SK-N-SH (cell line): ENCODE data around the gene AGBL3. TPM values are rescaled to one million over a fixed set of nuclear protein-coding genes. Genes with fewer than 3 reads are reported as not detected.

Source experiments
- CTCF ChIA-PET: fragments of 300-600, 350-600 bp; formaldehyde crosslinking; extraction: SDS; loops from one replicate; lab custom pipeline; 2021; lab: Yijun Ruan, JAX
- POLR2A ChIA-PET: fragments of 350-600 bp; sonication (Branson Sonifier 250); formaldehyde crosslinking; extraction: SDS; loops from one replicate; lab custom pipeline; 2020; ENCODE audit warnings: antibody characterized with exemption, inconsistent platforms; lab: Yijun Ruan, JAX
- DNase-seq: peaks from one replicate; pipeline ENCODE4 v3.0.0; 2012
- H2AFZ ChIP-seq: fragments of 200-600 bp; sonication (generic); 2 replicates; pipeline ENCODE4 v1.8.1; 2016; ENCODE audit warnings: antibody characterized with exemption, mild to moderate bottlenecking, low read depth
- H3F3A ChIP-seq: fragments of 200-600 bp; sonication (generic); replicated peaks from 2 replicates; pipeline ENCODE3; 2016; ENCODE audit warnings: antibody characterized with exemption, mild to moderate bottlenecking; ENCODE audit not compliant: insufficient read depth
- H3K27ac ChIP-seq, 2 experiments: fragments of 200-500 bp in 1 of 2; fragments of 200-600 bp in 1 of 2; sonication (Bioruptor generic) in 1 of 2; sonication (generic), shearing (Covaris generic) in 1 of 2; 2 replicates each; pipeline versions ENCODE4 v1.5.1 to v1.6.1; 2014 to 2016; ENCODE audit warnings: low read depth in 2 of 2, inconsistent platforms in 1 of 2, low read length in 1 of 2, mild to moderate bottlenecking in 1 of 2, mixed read lengths in 1 of 2
- H3K27me3 ChIP-seq: fragments of 200-600 bp; sonication (generic), shearing (Covaris generic); 2 replicates; pipeline ENCODE4 v1.6.1; 2016; ENCODE audit warnings: mixed run types; ENCODE audit not compliant: insufficient read depth
- H3K36me3 ChIP-seq, 2 experiments: fragments of 200-500 bp in 1 of 2; fragments of 200-600 bp in 1 of 2; sonication (Bioruptor generic) in 1 of 2; sonication (generic) in 1 of 2; replicated peaks in 1 of 2; 2 replicates each; pipeline versions ENCODE3 to v1.5.1; 2014 to 2016; ENCODE audit warnings: low read length in 1 of 2, mild to moderate bottlenecking in 1 of 2; ENCODE audit not compliant: insufficient read depth in 2 of 2, control insufficient read depth in 1 of 2
- H3K4me1 ChIP-seq, 2 experiments: fragments of 200-500 bp in 1 of 2; fragments of 200-600 bp in 1 of 2; sonication (Bioruptor generic) in 1 of 2; sonication (generic), shearing (Covaris generic) in 1 of 2; 2 replicates each; pipeline versions ENCODE4 v1.5.1 to v1.6.1; 2014 to 2016; ENCODE audit warnings: low read depth in 1 of 2, low read length in 1 of 2, mixed run types in 1 of 2; ENCODE audit not compliant: insufficient read depth in 2 of 2, control insufficient read depth in 1 of 2
- H3K4me2 ChIP-seq: fragments of 200-600 bp; sonication (generic), shearing (Covaris generic); 2 replicates; pipeline ENCODE4 v1.6.1; 2017; ENCODE audit warnings: mixed run types
- H3K4me3 ChIP-seq, 2 experiments: fragments of 200-500 bp in 1 of 2; fragments of 200-600 bp in 1 of 2; sonication (Bioruptor generic) in 1 of 2; sonication (generic), shearing (Covaris generic) in 1 of 2; 2 replicates each; pipeline versions ENCODE4 v1.5.1 to v1.8.1; 2014 to 2016; ENCODE audit warnings: low read depth in 2 of 2, inconsistent platforms in 1 of 2, low read length in 1 of 2, mild to moderate bottlenecking in 1 of 2, mixed read lengths in 1 of 2, moderate library complexity in 1 of 2
- H3K79me2 ChIP-seq: fragments of 200-600 bp; sonication (generic); 2 replicates; pipeline ENCODE4 v1.8.1; 2017; ENCODE audit warnings: mild to moderate bottlenecking; ENCODE audit not compliant: insufficient read depth
- H3K9ac ChIP-seq: fragments of 200-600 bp; sonication (generic); 2 replicates; pipeline ENCODE4 v1.6.1; 2017; ENCODE audit warnings: mixed run types
- H3K9me2 ChIP-seq: fragments of 200-600 bp; sonication (generic); 2 replicates; pipeline ENCODE4 v1.6.1; 2017; ENCODE audit warnings: mixed run types
- H3K9me3 ChIP-seq: fragments of 200-600 bp; sonication (generic); 2 replicates; pipeline ENCODE4 v1.6.1; 2017; ENCODE audit warnings: mixed run types, mild to moderate bottlenecking, moderate library complexity
- H4K20me1 ChIP-seq: fragments of 200-600 bp; sonication (generic); 2 replicates; pipeline ENCODE4 v1.6.1; 2017; ENCODE audit warnings: mild to moderate bottlenecking, mixed run types; ENCODE audit not compliant: insufficient read depth
- CHD2 ChIP-seq: fragments of 150-350 bp; IDR thresholded peaks from 2 replicates; pipeline ENCODE4 v1.6.1; 2018; ENCODE audit warnings: low read length; ENCODE audit not compliant: partially characterized antibody
- CTCF ChIP-seq: fragments of 200-600 bp; sonication (generic); IDR thresholded peaks from 2 replicates; pipeline ENCODE4 v1.6.1; 2017; ENCODE audit warnings: antibody characterized with exemption, mild to moderate bottlenecking, moderate library complexity
- ELF1 ChIP-seq: IDR thresholded peaks from 2 replicates; pipeline ENCODE4 v1.4.0; 2012
- EZH2phosphoT487 ChIP-seq: fragments of 200-600 bp; sonication (generic); IDR thresholded peaks from 2 replicates; pipeline ENCODE4 v1.6.1; 2017; ENCODE audit warnings: low read depth, mixed run types, mild to moderate bottlenecking, antibody characterized with exemption, moderate library complexity, borderline replicate concordance
- FOSL2 ChIP-seq: IDR thresholded peaks from 2 replicates; pipeline ENCODE4 v1.4.0; 2012; ENCODE audit warnings: low read depth, mild to moderate bottlenecking, moderate library complexity, borderline replicate concordance
- FOXJ3 ChIP-seq: sonication (generic); formaldehyde crosslinking; IDR thresholded peaks from 2 replicates; pipeline ENCODE4 v1.5.1; 2020; ENCODE audit warnings: mild to moderate bottlenecking, missing genetic modification reagents
- GABPA ChIP-seq: IDR thresholded peaks from 2 replicates; pipeline ENCODE4 v1.4.0; 2012; ENCODE audit warnings: low read depth, mild to moderate bottlenecking
- GATA2 ChIP-seq: sonication (generic); formaldehyde crosslinking; IDR thresholded peaks from 2 replicates; pipeline ENCODE4 v1.5.0; 2020; ENCODE audit warnings: mild to moderate bottlenecking, missing genetic modification reagents
- JUND ChIP-seq: IDR thresholded peaks from 2 replicates; pipeline ENCODE4 v1.4.0; 2012
- MXI1 ChIP-seq: IDR thresholded peaks from 2 replicates; pipeline ENCODE4 v1.6.1; 2012; ENCODE audit warnings: mild to moderate bottlenecking, low read depth, low read length, improper control_type of control experiment
- NFIC ChIP-seq: IDR thresholded peaks from 2 replicates; pipeline ENCODE4 v1.4.0; 2012; ENCODE audit warnings: borderline replicate concordance
- NRF1 ChIP-seq: IDR thresholded peaks from 2 replicates; pipeline ENCODE4 v1.6.1; 2012; ENCODE audit warnings: low read depth, mild to moderate bottlenecking, low read length
- RCOR1 ChIP-seq: fragments of 150-350 bp; IDR thresholded peaks from 2 replicates; pipeline ENCODE4 v1.6.1; 2017; ENCODE audit warnings: antibody characterized with exemption, low read length
- REST ChIP-seq: IDR thresholded peaks from 2 replicates; pipeline ENCODE4 v1.6.1; 2012; ENCODE audit warnings: mild to moderate bottlenecking, low read depth, low read length, moderate library complexity
- RXRA ChIP-seq: IDR thresholded peaks from 2 replicates; pipeline ENCODE4 v1.4.0; 2012; ENCODE audit warnings: low read depth, mild to moderate bottlenecking, borderline replicate concordance
- TAF1 ChIP-seq: IDR thresholded peaks from 2 replicates; pipeline ENCODE4 v1.6.1; 2012; ENCODE audit warnings: low read depth, mild to moderate bottlenecking, low read length, moderate library complexity, borderline replicate concordance
- TCF12 ChIP-seq: IDR thresholded peaks from 2 replicates; pipeline ENCODE4 v1.4.0; 2012
- TEAD4 ChIP-seq: IDR thresholded peaks from 2 replicates; pipeline ENCODE4 v1.4.0; 2012; ENCODE audit warnings: mild to moderate bottlenecking, borderline replicate concordance; ENCODE audit not compliant: insufficient read depth
- ZBTB33 ChIP-seq: IDR thresholded peaks from 2 replicates; pipeline ENCODE4 v1.4.0; 2012; ENCODE audit warnings: low read depth, borderline replicate concordance
- WGBS: methylation state at CpG from one replicate; pipeline ENCODE4 v1.1.6; 2017; ENCODE audit warnings: low lambda C conversion rate; 5-methylcytosine and 5-hydroxymethylcytosine counted together
- polyA plus RNA-seq, 3 experiments: library from polyadenylated mRNA; depleted of rRNA; stranded (reverse); fragments of >200 nt; gene quantifications; 2 replicates each; pipeline ENCODE4 v1.2.3, GENCODE V29; 2012

The AGBL3 gene
- polyA plus RNA-seq, 1 of the 3 experiments (the other 2 are of a cell fraction) = 0.35 TPM

GRCh38 chr7:135151533-135151932 is 165.2 kb downstream of the AGBL3 start:
- H3K4me1 ChIP-seq = peaks cover 0 to 2% of the 10 kb centered on the region in 2 experiments; a peak in 1 of 4 replicates
- DNase-seq = no peak
- no peak overlapping the region for H3K27ac ChIP-seq
- 69% methylated on average over 6 of the region's 6 CpGs for WGBS
- H3K9me2 ChIP-seq = no peaks in the 10 kb centered on the region
- H3K4me3 ChIP-seq = no peak overlapping the region
- CTCF ChIA-PET = interaction anchor here (1.1 kb wide), 1 partner anchor 19 kb away, joined by 6 read pairs; the partner anchor contains the start of gene CYREN
- no peak overlapping the region for H3K9ac ChIP-seq
- no peaks in the 10 kb centered on the region for H4K20me1 ChIP-seq
- no peaks in the 10 kb centered on the region; the same call in 1 of the 2 replicates for H3K9me3 ChIP-seq
- no peaks in the 10 kb centered on the region for H3K79me2 ChIP-seq
- no peak for TF ChIP-seq RCOR1
- TF ChIP-seq FOSL2 = no peak
- no peak for TF ChIP-seq JUND
- no peak for TF ChIP-seq ELF1
- TF ChIP-seq MXI1 = no peak
- TF ChIP-seq RXRA = no peak
- no peak for TF ChIP-seq GATA2 (CRISPR knock-in tag)
- no peak for TF ChIP-seq TEAD4
- no peak for TF ChIP-seq GABPA
- TF ChIP-seq TAF1 = no peak
- no peak for TF ChIP-seq CHD2
- no peaks in the 10 kb centered on the region for H3K36me3 ChIP-seq
- no peak overlapping the region for H2AFZ ChIP-seq
- H3F3A ChIP-seq = no peaks in the 10 kb centered on the region
- no peak overlapping the region for H3K4me2 ChIP-seq
- POLR2A ChIA-PET = no interaction called here
- no peaks in the 10 kb centered on the region for H3K27me3 ChIP-seq

- Histone ChIP-seq H3K79me2 (no peaks in the 10 kb centered on the region), H3K27ac (no peak overlapping the region), H3F3A (no peaks in the 10 kb centered on the region), H3K27me3 (no peaks in the 10 kb centered on the region), H3K4me3 (no peak overlapping the region), H3K4me1 (peaks cover 0 to 2% of the 10 kb centered on the region in 2 experiments; a peak in 1 of 4 replicates), H3K9ac (no peak overlapping the region), H3K4me2 (no peak overlapping the region), H3K36me3 (no peaks in the 10 kb centered on the region), H3K9me3 (no peaks in the 10 kb centered on the region; the same call in 1 of the 2 replicates), H4K20me1 (no peaks in the 10 kb centered on the region), H2AFZ (no peak overlapping the region), H3K9me2 (no peaks in the 10 kb centered on the region)
- POLR2A ChIA-PET = no interaction called here
- no peak for TF ChIP-seq EZH2phosphoT487
- TF ChIP-seq NFIC = no peak
- TF ChIP-seq RXRA = no peak
- TF ChIP-seq NRF1 = no peak
- TF ChIP-seq CTCF = no peak
- no peak for TF ChIP-seq ZBTB33
- TF ChIP-seq ELF1 = no peak
- no peak for TF ChIP-seq TCF12
- TF ChIP-seq REST = no peak
- no peak for TF ChIP-seq GABPA
- TF ChIP-seq RCOR1 = no peak
- TF ChIP-seq FOXJ3 (CRISPR knock-in tag) = no peak
- no peak for TF ChIP-seq TAF1
- WGBS = 95% methylated on average over 1 of the region's 1 CpG
- DNase-seq = no peak
- CTCF ChIA-PET = no interaction called here
Observed at GRCh38 chr7:135152442-135152841, 166.1 kb downstream of the AGBL3 start.
